GM21381 (cell line): Measurements from ENCODE around the gene HSF2BP.
"Not testable (repeated sequence)": the region's sequence is repeated elsewhere in the genome, so short reads cannot be mapped to it uniquely, and the experiment has no call there.

Source experiments
- ATAC-seq: cut with Tn5 transposase; IDR thresholded peaks from one replicate; pipeline ENCODE4 v1.9.1; 2021; ENCODE audit warnings: mild to moderate bottlenecking, moderate library complexity; ENCODE audit not compliant: unreplicated experiment

Gene HSF2BP

DNA sequence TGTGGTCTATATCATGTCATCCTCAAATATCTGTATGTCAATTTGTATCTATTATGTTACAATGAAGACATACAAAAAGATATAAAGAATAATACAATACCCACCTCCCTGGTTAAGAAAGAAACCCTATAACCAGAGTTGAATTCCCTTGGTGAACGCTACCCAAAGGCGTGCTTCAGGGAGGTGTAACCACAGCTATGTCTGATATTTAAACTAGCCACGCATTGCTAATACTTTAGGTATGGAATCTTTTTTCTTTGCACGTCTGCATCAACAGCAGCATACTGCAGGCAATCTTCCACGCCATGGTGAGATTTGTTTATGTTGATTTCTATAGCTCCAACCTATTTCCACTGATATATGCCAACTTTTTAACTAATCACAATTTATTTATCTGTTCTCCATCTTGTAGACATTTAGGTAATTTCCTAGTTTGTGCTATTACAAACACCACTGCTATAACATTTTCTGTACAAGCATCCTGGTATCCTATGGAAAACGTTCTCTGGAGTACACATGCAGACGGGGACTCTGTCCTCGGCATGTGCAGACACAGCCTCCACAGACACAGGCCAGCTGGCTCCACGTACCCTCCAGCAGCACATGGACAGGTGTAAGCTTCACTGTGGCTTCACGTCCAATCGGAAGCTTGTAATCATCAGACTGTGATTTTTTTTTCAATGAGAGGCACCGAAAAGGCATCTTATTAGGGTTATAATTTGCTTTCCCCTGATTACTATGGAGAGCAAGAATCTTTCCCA, 58.5 kb downstream of the HSF2BP start:
- ATAC-seq: no peak

DNA sequence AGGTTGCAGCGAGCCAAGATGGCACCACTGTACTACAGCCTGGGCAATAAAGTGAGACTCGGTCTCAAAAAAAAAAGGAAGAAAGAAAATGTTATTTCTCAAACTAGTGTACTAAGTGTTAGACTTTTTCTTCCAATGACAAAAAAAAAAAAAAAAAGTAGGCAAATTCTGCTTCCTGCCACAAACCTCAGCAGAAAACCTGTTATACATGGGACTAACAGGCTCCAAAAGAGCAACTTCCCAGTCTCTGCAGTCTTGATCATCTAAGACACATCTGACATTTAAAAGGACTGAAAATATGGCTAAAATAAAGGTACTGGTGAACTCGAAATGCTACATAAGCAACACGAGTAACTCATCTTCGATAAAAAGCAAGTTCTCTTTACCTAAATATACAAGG, 59.6 kb downstream of the HSF2BP start:
- no peak for ATAC-seq

DNA sequence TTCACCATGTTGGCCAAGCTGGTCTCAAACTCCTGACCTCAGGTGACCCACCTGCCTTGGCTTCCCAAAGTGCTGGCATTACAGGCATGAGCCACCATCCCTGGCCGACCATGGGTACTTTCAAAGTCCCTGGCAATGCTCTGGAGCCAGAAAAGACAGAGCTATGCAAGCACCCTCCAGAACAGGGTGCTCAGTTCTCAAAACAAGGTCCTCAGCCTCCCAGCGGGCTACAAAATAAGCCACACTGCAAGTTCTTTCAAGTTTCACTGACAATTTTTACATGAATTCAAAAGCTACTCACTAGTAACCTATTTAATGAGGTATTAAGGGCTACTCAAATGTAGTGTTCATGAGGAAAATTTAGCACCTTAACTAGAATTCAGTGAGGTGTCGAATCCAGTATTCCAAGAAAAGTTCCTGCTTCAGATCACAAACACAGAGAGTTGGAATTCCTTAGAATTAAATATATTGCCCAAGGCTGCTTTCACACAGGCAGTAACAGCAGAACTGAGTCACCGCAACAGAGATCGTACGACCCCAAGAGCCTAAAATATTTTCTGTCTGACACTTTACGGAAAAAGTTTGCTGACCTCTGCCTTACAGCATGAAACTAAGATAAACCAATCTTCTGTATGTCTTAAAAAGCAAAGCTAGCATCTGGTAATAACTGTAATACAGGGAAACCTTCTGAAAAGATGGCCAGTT, 60.7 kb downstream of the HSF2BP start:
- ATAC-seq: no peak

DNA sequence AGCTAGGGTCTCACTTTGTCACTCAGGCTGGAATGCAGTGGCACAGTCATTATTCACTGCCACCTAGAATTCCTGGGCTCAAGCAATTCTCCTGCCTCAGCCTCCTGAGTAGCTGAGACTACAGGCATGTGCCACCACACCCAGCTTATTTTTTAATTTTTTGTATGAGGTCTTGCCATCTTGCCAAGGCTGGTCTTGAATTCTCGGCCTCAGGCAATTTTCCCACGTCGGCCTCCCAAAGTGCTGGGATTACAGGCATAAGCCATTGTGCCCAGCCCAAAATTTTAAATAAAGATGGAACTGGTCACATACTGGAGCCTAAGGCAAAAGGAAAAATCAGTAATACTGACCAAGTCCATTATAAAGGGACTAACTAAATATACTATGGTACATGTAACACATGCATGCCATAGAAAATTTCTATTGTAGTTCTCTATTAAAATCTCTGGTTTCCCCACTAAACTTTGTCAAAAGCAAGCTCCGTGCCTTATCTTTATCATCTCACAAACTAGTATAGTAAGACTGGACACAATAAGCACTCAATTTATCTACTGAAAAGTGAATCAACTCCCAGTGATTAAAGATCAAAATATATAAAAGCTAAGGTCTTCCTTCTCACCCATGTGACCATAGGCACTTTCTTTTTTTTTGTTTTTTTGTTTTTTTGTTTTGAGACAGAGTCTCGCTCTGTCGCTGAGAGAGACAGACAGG, 61.6 kb downstream of the HSF2BP start:
- ATAC-seq: no peak

DNA sequence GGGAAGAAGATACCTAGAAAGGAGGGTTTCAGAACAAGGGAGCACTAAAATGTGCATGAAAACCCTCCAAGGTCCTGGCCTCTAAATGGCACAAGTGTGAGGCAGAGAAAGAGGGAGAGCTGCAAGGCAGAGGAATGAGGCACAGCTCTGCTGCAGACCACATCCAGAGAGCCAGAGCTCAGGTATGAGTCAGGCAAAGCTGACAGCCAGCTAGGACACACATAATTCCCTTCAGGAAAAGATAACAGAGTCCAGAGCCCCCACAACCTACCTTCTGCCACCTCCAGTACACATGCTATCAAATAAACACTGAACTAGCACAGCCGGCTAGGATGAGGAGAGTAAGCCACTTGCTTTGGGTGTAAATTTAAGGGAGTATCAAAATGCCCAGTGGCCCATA, 62.2 kb downstream of the HSF2BP start:
- ATAC-seq: no peak

DNA sequence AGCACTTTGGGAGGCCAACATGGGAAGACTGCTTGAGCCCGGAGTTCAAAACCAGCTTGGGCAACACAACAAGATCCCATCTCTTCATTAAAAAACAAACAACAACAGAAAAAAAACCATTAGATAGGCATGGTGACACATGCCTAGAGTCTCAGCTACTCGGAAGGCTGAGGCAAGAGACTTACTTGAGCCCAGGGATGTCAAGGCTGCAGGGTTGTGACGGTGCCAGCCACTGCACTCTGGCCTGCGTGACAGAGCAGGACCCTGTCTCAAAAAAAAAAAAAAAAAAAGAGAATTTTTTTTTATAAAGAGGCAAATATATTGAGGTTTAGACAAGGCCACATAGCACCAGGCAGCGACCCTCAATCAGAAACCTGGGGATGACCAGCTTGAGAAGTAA, 62.7 kb downstream of the HSF2BP start:
- no peak for ATAC-seq

DNA sequence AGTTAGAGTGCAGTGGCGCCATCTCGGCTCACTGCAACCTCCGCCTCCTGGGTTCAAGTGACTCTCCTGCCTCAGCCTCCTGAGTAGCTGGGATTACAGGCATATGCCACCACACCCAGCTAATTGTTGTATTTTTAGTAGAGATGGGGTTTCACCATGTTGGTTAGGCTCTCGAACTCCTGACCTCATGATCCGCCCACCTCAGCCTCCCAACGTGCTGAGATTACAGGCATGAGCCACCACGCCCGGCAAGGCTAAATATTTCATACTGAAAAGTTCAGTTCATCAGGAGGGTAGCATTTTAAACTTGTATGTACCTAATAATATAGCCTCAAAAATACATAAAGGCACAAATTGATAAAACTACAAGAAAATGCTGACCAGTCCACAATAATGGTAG, 63.5 kb downstream of the HSF2BP start:
- ATAC-seq: not testable (repeated sequence)

DNA sequence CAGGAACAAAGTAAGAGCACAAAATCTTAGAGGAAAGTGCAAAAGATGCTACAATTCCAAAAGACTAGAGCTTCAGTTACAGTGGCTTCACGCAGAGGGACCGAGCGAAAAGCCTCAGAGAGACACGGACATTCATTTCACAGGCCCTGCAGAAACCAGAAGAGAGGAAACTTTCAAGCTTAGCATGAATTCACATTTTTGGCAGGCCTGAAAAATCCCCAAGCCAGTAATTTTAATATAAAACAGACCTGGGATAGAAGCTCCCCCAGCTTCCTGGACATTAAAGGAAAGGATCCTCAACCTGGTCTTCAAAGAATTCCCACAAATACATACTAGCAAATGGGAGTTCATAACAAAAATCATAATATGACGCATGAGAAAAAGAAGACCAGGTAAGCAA, 66.2 kb downstream of the HSF2BP start:
- no peak for ATAC-seq

DNA sequence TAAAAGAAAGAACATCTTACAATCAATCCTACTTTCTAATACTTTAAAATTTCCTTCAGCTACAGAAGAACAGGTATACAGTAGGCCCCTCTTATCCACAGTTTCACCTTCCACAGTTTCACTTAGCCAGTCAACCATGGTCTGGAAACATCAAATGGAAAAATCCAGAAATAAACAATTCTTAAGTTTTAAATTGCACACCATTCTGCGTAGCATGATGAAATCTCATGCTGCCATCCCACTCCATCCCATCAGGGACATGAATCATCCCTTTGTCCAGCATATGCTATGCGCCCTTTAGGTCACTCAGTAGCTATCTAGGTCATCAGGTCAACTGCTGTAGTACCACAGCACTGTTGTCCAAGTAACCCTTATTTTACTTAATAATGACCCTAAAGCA, 67.7 kb downstream of the HSF2BP start:
- no peak for ATAC-seq

DNA sequence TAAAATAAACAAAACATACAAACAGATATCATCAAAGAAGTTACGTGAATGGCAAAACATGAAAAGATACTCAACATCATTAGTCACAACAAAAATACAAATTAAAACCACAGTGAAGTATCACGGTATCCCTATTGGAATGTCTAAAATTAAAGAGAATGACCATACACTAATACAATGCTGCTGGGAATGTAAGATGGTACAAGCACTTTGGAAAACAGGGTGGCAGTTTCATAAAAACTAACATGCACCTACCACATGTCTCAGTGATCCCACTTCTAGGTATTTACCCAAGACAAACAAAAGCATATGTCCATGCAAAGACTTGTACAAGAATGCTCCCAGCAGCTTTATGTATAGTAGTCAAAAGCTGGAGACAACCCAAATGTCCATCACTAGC, 69.1 kb downstream of the HSF2BP start:
- ATAC-seq: no peak

DNA sequence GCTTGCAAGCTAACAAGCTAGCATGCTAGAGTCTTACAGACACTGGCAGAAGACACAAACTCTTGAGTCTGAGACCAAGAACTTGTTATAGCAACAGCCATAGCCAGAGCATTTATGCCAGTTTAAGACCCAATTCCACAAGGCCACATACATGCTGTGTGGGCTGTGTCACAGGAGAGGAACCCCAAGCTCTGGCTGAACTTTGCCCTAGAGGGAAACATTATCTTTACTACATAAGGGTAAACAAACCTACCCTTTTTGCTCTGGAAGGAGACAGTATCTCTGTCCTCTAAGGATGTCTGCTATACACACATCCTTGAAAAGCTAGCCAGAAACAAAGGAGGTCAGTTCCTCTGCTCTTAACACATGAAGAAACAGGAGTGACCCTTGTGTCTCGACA, 70.3 kb downstream of the HSF2BP start:
- no peak for ATAC-seq

DNA sequence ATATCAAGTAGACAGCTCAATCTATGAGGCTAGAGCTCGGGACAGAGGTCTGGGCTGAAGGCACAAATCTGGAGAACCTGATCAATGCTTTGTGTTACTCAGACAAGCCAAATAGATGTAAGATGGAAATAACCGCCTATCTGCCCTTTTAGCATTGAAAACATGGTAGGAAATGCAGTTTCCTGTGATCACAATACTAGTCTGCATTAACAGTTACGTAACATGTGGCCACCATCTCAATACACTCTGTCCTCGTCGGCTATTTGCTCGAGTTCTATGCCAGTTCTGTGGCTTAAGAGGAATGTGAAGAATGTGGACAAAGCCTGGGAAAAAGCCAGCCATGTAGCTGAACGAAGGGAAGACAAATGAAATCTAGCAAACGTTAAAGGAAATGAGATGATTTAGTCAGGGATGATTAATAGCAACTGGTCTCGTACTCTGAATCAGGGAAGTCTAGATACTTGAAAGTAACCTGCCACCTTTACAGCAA, 73.3 kb downstream of the HSF2BP start:
- no peak for ATAC-seq

DNA sequence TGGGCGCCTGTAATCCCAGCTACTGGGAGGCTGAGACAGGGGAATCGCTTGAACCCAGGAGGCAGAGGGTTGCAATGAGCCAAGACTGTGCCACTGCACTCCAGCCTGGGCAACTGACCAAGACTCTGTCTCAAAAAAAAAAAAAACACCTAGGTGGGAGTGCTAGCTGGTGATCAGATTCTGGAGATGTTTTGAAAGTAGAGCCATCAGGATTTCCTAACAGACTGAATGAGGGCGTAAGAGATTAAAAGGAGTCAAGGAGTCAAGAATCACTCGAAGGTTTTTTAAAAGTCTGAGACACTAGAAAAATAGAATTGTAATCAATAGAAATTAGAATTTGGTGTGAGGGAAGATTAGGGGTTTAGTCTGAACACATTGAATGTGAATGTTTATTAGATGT, 73.8 kb downstream of the HSF2BP start:
- ATAC-seq: no peak

DNA sequence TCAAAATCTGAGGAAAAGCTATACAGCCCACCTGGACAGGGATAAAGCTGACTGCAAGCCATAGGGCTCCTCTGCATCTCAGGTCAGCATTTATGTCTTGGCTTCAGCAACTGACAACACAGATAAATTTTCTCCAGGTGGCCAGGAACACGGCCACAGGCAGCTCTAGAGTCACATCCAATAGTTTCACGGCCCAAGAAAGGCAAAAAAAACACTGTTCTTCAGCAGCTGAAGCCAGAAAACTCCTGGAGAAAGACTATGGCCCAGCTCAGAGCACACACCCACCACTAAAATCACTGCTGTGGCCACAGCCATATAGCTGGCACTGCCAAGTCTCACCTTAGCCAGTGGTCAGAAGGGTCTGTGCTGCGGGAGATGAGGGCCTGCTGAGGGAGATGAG, 77.8 kb downstream of the HSF2BP start:
- ATAC-seq: no peak

DNA sequence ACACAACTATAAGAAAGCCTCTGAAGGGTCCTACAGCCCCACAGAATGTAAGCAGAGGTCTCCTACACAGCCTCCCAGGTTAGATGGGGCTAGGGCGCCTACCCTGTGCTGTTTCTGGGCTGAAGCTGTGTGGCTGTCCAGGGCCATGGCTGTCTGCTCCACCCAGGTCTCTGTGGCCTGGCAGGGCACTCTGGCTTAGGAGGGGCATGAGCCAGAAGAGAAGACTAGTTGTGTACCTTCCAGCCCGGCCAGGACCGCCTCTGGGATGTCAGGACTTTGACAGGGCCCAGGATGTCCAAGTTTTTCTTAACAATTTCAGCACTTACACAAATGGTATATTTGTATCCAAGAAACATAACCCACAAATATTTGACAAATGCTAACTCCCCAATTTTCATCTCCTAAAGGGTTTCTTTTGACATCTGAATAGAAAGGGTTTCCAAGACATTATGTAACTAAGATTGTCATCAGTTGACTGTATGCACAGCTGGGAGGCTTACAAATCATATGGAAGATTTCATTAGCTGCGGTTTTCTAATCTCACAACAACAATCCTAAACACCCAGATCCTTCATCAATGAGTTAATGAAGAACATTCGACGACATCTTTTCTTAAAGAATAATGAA, 80.5 kb downstream of the HSF2BP start:
- ATAC-seq: no peak

DNA sequence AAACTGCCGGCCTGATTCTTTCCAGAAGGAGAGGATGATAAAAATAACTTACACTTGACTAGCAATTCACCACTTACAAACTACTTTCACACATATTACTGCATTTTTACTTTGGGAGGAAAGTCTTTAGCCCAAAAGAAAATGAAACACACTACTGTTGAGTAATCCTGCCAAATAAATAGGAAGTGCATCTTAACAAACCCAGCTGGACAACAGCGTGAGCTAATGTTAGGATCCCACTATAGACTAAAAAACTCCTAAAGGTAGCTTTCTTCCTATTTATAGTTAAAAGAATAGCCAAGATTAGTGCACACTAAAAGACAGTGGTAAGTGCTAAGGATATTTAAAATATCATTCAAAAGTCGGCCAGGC, 83.8 kb downstream of the HSF2BP start:
- no peak for ATAC-seq

DNA sequence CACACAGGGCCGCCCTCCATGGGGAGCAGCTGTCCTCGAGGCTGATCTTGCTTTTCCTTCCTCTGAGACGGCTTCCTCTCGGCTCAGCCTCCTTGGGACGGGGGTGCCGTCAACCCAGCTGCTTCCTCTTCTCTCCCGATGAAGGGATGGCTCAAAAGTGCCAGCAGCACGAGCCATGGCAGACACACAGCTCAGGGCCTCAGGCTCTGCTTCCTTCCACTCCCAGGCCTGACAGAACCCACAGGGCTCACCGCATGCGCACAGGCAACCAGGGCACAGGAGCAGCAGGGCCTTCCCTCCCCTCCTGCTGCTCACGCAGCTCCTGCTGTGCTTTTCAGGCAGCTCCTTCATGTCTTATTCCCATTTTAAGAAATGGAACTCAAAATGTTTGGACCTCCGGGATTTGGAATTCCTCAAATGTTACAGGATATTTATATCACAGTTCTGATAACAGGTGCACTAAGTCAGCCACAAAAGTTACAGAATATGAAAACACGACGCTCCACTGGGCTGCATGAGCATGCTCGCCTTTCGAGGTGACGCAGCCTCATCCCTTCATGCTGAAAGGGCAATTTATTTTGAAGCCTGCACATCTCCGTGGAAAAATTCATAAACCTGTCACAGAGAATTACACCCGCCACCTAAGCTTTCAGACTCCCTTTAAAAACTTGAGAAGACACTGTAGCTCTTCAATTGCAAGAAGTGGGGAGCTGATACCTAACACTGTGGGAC, 84.4 kb downstream of the HSF2BP start:
- ATAC-seq: no peak

DNA sequence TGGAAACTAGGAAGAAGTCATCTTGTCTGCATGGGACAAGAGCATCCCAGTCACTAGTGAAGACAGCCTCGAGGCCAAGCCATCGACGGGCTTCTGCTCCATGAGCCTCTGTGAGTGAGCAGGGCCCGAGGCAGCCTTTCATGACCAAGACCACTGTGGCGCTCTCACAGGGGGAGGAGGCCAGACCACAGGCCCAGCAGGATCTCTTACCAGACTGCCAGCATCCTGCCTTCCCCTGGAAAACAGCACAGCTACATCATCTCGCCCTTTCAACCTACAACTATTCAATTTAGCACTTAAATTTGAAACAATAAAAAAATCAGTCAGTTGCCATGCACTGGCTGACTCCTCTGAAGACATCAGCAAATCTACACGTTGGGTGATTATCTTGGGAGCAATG, 85.4 kb downstream of the HSF2BP start:
- no peak for ATAC-seq

DNA sequence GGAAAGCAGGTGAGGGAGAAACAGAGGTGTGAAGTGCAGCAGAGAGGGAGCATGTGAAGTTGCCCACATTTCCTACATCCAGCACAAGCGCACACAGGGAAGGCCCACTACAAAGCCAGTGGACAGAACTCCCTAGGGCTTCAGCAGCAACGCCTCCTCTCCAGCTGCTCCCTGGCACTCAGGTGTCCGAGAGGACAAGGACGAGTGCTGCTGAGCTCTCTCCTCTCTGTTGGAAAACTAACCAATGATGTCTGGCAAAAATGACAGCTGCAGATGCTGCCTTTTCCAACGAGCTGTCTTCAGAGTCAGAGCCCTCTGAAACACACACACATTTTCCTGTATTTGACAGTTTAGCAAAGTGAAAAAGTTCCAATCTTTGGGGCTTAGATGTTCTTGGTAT, 86.8 kb downstream of the HSF2BP start:
- no peak for ATAC-seq

DNA sequence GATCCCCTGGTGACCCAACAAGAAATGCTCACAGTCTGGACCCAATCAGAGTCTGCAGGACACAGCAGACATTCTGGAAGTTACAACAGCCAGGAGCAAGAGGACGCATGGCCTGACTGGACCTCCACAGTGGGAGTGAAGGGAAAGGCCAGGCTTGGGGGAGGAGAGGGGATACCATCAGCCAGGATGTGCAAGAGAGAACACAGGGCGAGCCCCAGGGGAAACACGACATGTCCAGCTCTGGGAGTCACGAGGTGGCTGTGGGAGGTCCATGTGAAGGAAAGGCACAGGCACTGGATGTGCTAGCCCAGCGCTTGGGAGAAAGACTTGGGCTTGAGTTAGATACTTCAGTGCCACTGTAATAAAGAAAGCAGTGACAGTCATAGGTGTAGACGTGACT, 87.3 kb downstream of the HSF2BP start:
- ATAC-seq: no peak

DNA sequence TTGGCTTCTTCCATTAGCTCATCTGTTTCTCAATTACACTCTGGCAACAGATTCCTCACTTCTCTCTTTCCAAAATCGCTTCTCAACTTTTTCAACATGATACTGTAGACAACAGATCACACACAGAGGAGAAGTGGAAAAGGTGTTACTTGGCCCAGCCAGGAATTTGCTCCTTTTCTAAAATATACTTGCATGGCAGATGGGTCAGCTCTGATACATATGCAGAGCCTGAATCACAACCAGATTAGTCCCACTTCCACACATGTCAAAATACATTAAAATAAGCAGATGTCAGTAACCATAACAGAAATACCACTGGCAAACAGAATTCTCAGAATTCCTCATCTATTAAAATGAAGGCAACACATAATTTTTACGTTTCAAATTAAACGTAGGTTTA, 89.1 kb downstream of the HSF2BP start:
- ATAC-seq: not testable (repeated sequence)
